Hematopoietic multipotent progenitor cell treated with erythropoietin and hydrocortisone succinate and interleukin-3 and kit ligand, for 6 days (in vitro differentiated cells): ENCODE results near the gene PDE7B.
A peak's percentile ranks its signal among the peaks of the same experiment; 100 is the strongest.
"Not testable (repeated sequence)": the region's sequence is repeated elsewhere in the genome, so short reads cannot be mapped to it uniquely, and the experiment has no call there.

Source experiments
- DNase-seq: peaks from one replicate; pipeline ENCODE4 v3.0.0-alpha.2; 2015

PDE7B gene

DNA sequence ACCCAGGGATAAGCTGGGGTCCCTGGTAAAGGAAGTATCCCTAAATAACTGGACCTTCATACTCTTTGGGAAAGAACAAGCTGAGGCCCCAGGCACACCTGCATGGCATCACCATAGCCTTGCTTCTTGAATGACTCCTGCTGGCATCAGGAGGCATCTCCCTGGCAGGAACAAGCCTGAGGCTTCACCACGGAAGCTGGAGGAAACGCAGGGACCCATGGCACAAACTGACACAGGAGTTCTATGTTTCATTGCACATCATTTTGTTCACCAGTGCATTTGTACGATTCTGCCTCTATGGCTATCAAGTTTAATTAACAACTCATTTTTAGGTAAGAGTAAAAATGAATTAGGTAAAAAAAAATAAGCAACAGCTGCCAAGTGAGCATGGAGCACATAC is 619 bp upstream of the PDE7B start:
- DNase-seq, result no peak

DNA sequence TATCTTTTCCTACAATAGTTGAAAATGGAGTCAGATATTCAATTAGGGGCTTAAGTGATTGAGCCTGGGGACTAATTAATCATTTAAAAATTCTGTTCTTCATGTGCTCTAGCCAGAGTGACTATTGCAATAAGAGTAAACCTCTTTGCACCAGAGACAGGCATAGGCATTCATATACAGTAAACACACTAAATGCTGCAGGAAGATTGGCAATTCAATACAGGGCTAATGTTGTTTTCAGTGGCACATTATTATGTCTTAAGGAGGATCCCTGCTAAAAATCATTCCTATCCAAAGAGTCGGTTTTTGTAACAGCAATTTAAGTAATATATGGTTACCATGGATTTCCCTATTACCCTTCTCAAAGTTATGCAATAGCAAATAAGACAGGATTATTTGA is 1.2 kb downstream of the PDE7B start:
- no peak for DNase-seq

DNA sequence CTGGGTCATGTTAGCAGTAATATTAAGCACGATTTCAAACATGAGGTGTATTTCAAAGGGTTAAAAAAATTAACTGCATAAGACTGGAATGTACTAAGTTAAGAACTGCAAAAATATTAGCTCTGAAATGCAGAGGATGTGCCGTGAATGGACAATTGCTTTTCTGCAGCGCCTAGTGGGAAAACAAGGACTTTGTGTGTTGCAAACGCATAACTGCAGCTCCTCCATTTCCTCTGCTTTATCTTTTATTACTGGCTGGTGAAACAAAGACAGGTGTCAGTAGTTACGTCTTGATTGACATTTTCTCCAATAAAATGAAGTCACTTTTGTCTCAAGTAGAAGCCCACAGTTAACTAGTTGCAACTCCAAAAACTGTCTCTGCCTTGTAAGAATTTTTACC is 1.7 kb downstream of the PDE7B start:
- no peak for DNase-seq

DNA sequence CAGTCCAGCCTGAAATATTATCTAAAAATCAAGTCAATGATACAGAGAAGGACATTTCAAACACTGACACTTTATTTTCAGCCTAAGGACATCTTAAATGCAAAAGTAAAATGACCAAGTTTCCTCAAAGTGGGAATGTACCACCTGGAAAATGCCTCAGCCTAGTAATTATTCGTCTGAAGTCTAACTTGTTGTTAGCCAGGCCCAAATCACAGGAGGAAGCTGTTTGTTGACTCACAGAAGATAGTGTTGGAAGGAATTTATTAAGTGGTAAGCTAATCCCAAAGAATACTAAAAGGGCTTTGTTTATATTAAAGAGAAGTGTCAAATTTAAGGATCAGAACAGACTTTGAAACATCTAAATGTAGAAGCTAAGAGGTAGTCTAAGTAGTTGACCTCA is 2.5 kb downstream of the PDE7B start:
- no peak for DNase-seq

DNA sequence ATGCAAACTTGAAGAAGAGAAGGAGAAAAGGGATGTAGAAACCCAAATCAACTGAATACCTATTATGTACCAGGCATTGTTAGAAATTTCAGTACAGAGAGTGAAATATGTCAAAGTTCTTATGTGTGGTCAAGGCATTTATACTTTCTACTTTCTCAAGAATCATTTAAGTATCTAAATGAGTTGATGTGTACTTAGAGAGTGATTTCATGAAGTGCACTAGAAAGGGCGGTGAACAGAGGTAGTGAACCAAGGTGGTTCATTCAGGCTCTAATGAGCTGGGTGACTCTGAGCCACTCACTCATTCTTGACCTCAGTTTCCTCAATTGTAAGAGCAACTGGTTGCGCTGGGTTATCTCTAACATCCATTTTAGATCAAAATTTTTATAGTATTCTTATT is 3.3 kb downstream of the PDE7B start:
- no peak for DNase-seq

DNA sequence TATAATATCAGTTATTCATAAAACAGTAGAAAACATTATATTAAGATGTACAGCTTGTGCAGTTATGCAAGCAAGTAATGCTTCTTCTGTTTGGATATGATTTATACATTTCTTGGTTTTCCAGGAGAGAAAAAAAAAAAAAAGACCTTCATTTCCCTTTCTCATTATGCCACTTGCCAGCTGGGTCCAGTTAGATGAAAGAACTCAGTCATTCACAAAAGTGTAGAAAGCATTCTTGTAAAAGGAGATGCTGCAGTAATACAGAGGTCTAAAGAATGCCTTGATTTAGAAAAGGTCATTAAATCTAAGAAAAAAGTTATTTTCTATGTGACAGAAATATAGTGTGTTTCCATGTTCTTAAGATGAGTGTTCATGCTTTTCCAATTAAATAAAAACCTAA is 7.4 kb downstream of the PDE7B start:
- DNase-seq, result no peak

DNA sequence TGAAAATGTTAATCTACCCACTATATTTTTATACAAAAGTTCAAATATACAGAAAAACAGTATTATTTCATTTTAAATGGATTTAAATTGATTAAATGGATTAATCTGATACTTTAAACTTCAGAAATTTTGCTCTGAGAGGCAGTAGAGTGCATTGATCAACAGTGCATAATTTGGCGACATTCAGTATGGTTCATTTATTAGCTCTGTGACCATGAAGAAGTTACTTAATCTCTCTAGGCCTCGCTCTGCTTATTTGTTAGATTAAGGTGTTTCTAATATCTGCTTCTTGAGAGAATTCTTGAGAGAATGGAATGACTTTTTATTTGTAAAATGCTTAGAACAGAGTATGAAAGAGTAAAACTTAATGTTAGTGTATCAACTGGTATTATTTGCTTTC is 8.9 kb downstream of the PDE7B start:
- no peak for DNase-seq

DNA sequence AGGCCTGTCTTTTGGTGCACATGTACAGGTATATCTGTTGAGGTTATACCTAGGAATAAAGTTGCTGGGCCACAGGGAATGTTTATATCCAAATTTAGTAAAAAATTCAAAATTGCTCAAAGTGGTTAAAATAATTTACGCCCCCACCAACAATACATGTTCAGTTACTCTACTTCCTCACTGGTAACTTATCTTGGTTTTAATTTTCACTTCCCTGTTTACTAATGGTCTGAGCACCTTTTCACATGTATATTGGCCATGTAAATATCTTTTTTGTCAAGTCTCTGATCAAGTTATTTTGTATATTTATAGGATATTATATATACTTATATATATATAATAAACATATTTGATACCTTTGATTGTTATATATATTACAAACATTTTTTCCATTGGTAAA is 9.7 kb downstream of the PDE7B start:
- no peak for DNase-seq

DNA sequence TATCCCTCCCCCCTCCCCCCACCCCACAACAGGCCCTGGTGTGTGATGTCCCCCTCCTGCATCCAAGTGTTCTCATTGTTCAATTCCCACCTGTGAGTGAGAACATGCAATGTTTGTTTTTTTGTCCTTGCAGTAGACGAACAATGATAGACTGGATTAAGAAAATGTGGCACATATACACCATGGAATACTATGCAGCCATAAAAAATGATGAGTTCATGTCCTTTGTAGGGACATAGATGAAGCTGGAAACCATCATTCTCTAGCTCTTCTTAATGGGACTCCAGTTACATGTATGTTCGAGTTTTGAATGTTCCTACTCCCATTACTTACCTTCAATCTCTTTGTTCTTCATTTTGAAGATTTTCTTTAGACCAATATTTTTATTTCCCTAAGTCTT is 13.4 kb downstream of the PDE7B start:
- DNase-seq, result not testable (repeated sequence)

DNA sequence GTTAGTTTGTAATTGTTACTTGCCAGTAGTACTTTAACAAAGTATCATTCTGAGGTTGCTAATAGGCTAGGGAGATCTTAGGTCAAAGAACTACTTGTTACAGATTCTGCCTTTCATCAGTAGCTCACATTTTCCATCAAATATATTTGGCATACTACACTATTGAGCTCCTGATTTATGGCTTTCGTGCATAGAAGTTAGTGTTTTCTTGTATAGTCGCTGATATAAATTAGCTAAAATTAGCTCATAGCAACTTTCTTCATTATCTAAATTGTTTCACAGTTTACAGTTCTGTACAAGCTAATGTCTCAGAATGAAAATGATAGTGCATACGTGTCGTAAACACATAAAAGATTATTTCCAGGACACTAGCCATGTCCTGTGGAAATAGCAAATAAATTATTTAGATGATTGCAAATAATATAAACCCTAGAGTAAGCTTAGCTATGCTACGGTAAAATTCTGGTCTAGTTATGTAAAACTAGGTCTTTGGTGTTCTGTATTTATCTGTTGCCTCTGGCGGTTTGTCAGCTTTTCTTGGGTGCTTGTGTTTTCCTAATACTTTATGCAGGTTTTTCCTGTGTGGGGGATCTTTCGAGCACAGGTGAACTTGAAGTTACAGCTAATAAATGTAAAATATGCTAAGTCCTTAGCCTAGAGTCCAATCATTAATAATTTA is 15.1 kb downstream of the PDE7B start:
- DNase-seq, result no peak

DNA sequence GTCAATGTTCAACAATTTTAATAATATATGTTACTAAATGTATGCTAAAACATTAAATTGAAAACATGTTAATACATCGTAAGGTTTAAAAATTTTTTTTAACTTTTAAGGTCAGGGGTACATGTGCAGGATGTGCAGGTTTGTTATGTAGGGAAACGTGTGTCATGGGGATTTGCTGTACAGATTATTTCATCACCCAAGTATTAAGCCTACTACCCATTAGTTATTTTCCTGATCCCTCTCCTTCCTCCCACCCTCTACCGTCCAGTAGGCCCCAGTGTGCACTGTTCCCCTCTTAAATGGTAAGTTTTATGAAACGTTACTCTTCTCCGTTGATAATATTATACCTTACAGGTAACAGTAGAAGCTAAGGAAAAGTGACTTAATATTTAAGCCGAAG is 15.8 kb downstream of the PDE7B start:
- no peak for DNase-seq

DNA sequence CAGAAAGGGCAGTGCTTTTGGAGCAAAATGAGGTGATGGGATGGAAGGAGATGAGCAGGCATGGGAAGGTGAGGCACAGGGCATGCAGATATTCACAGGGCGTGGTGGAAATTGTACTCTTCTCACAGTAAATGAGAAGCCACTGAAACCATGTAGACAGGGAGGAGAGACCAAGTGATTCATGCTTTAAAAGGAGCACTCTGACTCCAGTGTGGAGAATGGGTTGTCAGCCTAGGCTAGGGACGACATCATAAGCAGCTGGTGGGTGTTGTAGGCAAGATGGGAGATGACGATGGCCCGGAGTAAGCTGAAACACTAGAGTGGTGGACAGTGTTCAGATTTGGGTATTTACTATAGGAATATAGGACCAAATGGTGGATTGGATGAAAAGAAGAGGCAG is 18.4 kb downstream of the PDE7B start:
- no peak for DNase-seq

DNA sequence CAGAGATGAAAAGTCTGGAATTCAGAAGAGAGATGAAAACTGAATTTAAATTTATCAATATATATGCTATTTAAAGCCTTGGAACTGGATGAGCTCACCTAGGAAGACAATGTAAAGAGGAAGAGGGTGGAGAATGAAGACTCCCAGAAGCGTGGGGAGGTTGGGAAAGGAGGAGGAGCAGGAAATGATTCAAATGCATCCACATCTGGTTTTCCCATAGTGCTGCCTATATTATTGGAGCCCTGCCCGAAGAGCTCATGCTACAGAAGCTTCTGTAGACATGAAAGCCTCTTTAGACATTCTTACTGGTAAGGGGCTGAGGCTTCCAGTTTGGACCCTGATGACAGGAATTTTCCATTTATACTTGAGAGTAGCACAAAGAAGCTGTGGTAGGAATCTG is 19.2 kb downstream of the PDE7B start:
- no peak for DNase-seq

DNA sequence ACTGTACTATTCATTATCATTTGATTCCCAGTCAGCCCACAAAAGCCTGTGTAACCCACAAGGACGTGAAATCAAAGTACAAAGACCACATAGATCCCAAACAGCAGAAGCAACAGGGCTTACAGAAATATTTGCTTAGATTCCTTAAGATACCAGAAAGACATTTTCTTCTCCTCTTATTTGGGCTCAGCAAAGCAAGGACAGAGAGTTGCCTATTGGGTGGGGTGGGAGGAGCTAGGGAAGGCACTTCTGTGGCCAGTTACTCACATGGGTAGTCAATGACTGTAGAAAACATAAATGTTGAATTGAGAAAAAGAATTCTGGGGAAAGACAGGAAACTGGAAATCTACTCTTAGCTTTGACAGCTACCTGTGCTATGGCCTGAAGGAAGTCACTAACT is 19.8 kb downstream of the PDE7B start:
- DNase-seq, result no peak

DNA sequence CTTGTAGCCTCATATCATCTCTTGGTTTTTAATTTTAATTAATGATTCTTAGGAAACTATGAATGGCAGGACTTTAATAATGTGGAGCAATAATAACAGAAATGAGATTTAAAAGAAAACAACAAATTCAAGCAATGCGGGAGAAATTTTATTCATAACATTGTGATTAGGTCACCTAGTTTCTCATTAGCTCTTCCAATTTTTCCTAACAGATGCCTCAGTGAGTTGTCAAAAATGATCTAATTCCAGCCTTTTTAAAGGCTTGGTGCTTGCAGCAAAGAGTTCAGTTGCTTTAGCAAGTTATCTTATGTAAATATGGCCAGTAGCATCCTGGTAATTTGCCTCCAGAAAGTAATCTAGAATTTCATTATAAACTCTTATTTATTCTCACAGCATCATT is 20.4 kb downstream of the PDE7B start:
- no peak for DNase-seq

DNA sequence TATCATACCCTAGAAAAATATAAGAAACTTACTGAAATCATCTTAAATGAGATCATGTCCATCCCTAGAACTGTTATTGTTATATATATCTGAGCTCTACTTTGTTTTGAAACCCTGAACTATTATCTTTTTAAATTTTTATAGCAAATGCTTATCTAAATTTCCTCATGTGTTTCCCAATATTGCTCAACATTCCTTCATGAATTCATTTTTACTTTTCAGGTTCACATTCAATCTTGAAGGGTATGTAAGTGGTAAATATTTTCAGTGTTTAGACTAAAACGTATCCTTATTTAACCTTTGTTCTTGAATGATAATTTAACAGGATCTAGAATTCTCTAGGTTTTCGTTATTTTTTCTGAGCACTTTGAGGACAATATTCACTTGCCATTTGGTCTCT is 23.9 kb downstream of the PDE7B start:
- no peak for DNase-seq

DNA sequence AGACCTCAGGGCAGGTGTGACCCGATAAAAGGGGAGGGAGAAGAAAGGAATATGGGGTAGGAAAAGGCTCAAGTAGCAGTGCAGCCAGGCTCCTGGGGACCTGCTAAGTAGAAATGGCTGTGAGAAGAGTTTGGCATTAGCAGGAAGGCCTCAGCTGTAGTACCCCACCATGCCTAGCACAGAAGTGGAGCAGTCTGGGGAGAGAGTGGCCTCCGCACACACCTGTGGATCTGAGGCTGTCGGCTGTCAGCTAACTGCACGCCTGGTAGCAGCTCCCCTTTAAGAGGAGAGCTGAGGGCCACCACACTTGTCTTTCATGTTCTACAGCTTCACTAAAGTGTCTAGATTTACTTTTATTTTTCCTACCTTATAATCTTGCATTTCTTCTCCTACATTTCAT is 24.6 kb downstream of the PDE7B start:
- no peak for DNase-seq

DNA sequence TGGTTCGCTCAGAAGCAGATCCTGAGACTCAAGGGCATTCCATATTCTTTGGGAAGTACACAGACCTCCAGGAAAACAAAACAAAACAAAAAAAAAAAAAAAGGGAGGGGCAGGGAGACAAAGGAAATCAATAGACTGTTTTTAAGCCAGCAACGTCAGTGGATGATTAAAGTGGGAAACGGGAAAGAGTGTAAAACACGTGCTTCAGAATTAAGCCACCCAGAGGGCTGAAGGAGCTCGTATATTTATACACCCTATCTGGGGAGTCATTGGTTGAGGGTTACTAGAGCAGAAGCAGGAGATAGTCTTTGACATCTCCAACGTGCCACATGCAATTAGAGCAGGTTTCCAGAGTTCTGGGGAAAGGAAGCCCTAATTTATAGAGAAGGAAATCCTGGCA is 26.2 kb downstream of the PDE7B start:
- DNase-seq, result no peak

DNA sequence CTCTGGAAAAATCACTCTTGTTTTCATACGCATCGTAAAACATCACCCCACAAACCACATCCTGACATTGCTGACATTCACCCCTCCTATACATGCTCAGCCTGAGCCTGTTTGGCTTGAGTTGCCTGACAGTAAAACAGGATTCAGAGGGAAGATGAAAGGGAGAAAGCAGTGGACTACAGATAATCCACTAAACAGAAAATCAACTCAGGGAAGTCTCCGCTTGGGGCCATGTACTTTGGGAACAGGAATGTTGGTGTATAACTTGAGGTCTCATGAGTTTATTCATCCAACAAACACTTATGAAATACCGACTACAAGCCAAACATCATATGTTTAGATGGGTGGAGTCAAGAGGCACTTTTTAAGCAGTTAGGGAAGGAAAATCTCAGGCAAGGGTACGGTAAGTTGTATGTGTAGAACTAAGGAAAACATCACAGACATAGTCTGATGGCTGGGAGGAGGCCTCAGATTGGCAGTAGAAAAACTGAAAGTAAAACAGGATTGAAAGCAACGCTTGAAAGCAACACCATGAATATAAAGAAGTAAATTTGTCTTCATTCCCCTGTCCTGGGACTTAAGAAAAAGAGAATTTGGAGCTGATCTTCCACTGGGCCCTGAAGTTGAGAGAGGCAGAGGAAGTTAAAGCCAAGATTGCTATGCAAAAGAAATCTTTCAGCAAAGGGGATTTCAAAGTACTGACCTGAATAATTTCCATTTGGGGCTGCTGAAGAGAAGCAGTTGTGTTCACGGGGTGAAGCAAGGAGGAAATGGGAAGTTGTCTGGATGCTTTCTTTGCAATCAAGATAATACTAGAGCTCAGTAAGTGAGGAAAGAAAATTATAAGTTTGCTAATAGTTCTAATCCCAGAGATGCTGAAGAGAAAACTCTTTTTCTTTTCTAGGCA is 28.8 kb downstream of the PDE7B start:
- DNase-seq, result peak; percentile 11

DNA sequence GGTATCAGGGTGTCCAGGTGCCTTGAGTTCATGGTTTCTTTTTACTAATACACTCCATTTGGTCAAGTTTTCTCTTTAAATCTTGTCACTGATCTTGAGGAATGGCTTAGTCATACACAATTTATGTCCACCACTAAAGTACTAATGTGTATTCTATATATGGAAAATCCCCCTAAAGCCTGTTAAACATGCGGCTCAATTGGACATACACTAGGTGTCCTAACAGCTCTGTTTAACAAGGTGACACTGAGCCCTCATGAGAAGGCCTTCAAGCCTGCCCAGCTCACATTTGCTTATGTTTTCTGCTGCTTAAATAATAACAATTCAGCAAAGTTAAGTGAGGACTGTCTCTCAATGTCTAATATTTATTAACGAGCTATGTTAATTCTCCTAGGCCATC is 31.5 kb downstream of the PDE7B start:
- no peak for DNase-seq

DNA sequence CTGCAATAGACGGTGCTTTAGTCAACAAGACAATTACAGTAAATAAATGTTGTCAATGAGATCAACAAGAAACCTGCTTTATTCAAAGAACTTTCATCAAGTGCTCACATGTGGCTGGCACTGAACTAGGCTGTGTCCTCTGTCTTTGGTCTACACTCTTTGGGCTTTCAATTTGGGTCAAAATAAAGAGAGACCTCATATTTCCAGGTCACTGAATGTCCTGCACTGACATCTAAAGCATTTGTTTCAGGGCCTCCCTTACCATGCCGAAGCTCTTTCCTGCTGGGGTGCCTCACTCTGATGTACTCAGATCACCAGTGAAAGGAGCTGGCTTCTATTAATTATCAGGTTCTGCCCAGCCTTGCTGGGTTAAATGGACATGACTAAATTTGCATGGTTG is 32.0 kb downstream of the PDE7B start:
- DNase-seq, result no peak

DNA sequence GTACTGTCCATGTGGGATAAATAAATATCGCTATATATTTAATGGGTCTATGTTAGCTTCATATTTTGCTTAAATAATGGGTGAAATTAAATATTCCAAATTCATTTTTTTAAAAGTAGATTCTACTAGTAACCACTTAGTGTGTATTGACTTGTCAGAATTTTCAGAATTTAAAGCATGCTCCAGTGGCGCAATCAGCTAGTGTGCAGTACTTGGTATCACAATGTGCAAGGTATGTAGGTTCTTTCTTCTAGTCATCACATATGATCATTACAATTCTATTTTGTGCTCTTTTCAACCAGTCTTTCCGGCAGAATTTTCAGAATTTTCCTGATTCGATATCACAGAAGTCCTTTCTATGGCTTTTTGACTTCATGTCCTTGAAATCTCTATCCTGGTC is 32.6 kb downstream of the PDE7B start:
- no peak for DNase-seq

DNA sequence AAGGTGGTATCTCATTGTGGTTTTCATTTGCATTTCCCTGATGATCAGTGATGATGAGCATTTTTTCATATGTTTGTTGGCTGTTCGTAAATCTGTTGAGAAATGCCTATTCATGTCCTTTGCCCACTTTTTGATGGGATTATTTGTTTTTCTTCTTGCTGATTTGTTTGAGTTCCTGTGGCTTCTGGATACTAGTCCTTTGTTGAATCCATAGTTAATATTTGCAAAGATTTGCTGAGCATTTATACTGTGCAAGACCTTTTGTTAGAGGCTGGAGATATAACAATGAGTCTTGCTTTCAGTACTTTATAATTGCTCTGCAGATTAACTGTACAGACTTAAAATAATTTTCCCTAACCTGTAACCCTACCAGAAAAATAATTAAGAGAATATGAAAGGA is 35.6 kb downstream of the PDE7B start:
- DNase-seq, result no peak

DNA sequence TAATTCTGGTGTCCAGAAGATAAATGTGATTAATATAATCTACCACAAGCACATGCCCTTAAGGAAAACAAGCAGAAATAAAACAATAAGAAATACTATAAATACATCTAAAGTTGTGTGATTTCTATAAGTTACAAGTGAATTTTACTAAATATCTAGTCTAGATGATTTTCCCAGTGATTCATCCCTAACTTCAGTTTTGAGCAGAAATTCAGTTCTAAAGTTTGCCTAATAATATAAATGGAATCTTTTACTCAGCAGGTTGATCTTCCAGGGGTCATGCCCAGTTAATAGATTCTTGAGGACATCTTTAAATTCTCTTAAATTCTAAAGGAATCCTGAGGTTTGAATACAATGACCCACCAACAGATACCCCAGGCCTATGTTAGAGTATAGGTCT is 37.3 kb downstream of the PDE7B start:
- no peak for DNase-seq

DNA sequence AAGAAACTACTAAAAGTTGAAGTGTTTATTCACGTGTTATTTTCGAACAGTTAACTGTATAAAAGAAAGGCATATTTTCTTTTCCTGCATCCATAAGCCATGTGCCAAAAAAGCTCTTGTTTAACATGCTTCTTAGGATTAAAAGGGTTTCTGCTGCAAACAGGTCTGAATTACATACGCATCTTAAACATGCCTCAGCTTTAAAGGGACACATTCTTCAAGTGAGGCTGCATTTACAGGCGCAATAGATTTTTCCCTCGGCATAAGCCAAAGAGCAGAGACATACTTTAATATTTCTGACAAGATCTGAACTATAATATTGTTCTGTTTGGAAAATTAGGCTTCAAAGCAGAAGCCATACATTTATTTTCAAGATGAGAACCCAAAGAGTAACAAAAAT is 39.4 kb downstream of the PDE7B start:
- no peak for DNase-seq
